Measurements from ENCODE around the gene EHMT2.
"Not testable (repeated sequence)": the region's sequence is repeated elsewhere in the genome, so short reads cannot be mapped to it uniquely, and the experiment has no call there.

The EHMT2 gene

DNA sequence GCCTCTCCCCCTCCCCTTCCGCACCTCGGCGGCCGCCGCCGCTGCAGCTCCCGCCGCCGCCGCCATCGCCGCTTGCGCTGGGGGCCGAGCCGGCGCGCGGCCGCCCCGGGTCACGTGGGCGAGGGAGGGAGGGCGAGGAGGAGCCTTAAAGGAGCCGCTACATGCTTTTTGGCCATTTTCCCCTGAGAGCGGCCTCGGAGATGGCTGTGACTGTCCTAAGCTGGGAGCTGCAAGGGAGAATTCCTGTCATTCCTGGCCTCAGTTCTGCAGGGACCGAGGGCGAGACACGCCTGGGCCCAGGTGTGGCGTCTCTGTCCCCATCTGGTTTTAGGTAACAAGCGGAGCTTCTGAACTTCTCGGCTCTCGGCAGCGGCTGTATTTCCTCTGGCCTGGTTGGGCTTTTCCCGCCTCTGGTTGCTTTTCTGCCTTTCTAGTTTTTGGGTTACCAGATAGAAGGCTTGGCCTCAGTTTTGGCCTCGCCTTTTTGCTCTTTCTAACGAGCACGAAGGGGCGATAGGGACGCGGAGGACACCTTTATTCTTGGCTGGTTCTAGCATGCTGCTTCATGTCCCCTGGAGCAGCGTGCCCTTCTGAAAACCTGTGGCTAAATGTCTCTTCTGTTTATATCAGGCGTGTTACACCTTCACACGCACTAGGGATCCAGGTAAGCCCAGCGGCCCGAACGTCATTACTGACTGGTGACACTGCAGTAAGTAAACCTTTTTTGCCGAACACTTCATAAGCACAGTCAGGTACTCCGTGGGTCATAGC, at the start of gene EHMT2:
Gene EHMT2 (minus strand): TSS at position 87 of the 771 bp plus-strand sequence. CDS start 21 bp downstream, at position 66.
- Mint-ChIP-seq H3K27me3 (no peaks in the 10 kb centered on the region), H3K27ac (peak within 1 kb of the TSS; percentile 93), H3K4me1 (peaks cover 34% of the 10 kb centered on the region), H3K4me3 (peak within 1 kb of the TSS; percentile 94), H3K36me3 (ENCODE audit: low read depth) (peaks cover 6% of the 10 kb centered on the region), H3K9me3 (no peaks in the 10 kb centered on the region)
- DNase-seq (peak; percentile 90), ATAC-seq (peak; percentile 62)

DNA sequence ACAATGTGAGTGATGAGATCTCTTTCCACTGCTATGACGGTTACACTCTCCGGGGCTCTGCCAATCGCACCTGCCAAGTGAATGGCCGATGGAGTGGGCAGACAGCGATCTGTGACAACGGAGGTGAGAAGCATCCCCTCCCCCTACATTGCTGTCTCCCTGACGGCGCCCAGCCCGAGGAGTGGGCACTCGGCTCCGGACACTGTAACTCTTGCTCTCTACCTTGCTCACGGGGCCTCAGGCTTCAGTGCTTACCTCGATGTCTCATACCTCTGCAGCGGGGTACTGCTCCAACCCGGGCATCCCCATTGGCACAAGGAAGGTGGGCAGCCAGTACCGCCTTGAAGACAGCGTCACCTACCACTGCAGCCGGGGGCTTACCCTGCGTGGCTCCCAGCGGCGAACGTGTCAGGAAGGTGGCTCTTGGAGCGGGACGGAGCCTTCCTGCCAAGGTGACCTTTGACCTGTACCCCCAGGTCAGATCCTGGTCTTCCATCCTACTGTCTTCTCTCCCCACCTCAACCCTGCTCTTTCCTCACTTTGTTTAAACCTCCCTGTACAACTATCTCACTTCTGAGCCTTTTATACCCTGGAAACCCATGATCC, 49.7 kb upstream of the EHMT2 start:
- Mint-ChIP-seq H3K36me3 (ENCODE audit: low read depth) (peaks cover 3% of the 10 kb centered on the region), H3K4me1 (peaks cover 7% of the 10 kb centered on the region), H3K4me3 (no peak overlapping the region), H3K9me3 (no peaks in the 10 kb centered on the region), H3K27ac (no peak overlapping the region), H3K27me3 (peaks cover 8% of the 10 kb centered on the region)
- DNase-seq, result no peak
- ATAC-seq, result no peak

DNA sequence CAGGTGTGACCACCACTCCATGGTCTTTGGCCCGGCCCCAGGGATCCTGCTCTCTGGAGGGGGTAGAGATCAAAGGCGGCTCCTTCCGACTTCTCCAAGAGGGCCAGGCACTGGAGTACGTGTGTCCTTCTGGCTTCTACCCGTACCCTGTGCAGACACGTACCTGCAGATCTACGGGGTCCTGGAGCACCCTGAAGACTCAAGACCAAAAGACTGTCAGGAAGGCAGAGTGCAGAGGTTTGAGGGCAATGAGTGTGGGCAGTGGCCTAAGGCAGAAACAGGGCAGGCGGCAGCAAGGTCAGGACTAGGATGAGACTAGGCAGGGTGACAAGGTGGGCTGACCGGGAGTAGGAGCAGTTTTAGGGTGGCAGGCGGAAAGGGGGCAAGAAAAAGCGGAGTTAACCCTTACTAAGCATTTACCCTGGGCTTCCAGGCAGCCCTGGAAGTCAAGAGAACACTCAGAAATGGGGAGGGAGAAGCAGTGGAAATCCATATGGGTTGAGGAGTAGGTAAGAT, 48.9 kb upstream of the EHMT2 start:
- no peaks in the 10 kb centered on the region for H3K9me3 Mint-ChIP-seq
- DNase-seq (no peak), ATAC-seq (no peak)
- no peak overlapping the region for H3K4me3 Mint-ChIP-seq
- H3K36me3 Mint-ChIP-seq (ENCODE audit: low read depth), result peaks cover 3% of the 10 kb centered on the region
- peaks cover 8% of the 10 kb centered on the region for H3K27me3 Mint-ChIP-seq
- H3K27ac Mint-ChIP-seq, result no peak overlapping the region
- H3K4me1 Mint-ChIP-seq, result peaks cover 7% of the 10 kb centered on the region

DNA sequence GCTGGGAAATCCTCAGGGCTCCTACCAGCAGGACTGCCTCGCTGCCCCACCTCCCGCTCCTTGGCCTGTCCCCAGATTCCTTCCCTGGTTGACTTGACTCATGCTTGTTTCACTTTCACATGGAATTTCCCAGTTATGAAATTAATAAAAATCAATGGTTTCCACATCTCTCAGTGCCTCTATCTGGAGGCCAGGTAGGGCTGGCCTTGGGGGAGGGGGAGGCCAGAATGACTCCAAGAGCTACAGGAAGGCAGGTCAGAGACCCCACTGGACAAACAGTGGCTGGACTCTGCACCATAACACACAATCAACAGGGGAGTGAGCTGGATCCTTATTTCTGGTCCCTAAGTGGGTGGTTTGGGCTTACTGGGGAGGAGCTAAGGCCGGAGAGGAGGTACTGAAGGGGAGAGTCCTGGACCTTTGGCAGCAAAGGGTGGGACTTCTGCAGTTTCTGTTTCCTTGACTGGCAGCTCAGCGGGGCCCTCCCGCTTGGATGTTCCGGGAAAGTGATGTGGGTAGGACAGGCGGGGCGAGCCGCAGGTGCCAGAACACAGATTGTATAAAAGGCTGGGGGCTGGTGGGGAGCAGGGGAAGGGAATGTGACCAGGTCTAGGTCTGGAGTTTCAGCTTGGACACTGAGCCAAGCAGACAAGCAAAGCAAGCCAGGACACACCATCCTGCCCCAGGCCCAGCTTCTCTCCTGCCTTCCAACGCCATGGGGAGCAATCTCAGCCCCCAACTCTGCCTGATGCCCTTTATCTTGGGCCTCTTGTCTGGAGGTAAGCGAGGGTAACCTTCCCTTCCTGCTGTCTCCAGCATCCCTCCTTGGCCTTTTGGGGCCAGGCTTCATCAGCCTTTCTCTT, 48.2 kb upstream of the EHMT2 start, which contains the start of gene CFB:
Gene CFB (plus strand): TSS at position 589 of the 863 bp plus-strand sequence. CDS start 127 bp downstream, at position 716.
- no peak for DNase-seq
- H3K36me3 Mint-ChIP-seq (ENCODE audit: low read depth), result no peaks in the 10 kb centered on the region
- peaks cover 11% of the 10 kb centered on the region for H3K27me3 Mint-ChIP-seq
- H3K4me1 Mint-ChIP-seq, result peaks cover 7% of the 10 kb centered on the region
- no peaks in the 10 kb centered on the region for H3K9me3 Mint-ChIP-seq
- H3K27ac Mint-ChIP-seq, result no peak within 1 kb of the TSS
- peak; percentile 25 for ATAC-seq
- no peak within 1 kb of the TSS for H3K4me3 Mint-ChIP-seq

DNA sequence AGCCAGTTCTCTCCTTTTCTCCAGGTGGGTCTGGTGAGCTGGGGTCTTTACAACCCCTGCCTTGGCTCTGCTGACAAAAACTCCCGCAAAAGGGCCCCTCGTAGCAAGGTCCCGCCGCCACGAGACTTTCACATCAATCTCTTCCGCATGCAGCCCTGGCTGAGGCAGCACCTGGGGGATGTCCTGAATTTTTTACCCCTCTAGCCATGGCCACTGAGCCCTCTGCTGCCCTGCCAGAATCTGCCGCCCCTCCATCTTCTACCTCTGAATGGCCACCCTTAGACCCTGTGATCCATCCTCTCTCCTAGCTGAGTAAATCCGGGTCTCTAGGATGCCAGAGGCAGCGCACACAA, 47.6 kb upstream of the EHMT2 start:
- peaks cover 7% of the 10 kb centered on the region for H3K4me1 Mint-ChIP-seq
- DNase-seq, result no peak
- no peaks in the 10 kb centered on the region for H3K9me3 Mint-ChIP-seq
- H3K27me3 Mint-ChIP-seq, result peaks cover 11% of the 10 kb centered on the region
- H3K27ac Mint-ChIP-seq, result no peak overlapping the region
- H3K36me3 Mint-ChIP-seq (ENCODE audit: low read depth), result no peaks in the 10 kb centered on the region
- no peak overlapping the region for H3K4me3 Mint-ChIP-seq
- ATAC-seq, result no peak

DNA sequence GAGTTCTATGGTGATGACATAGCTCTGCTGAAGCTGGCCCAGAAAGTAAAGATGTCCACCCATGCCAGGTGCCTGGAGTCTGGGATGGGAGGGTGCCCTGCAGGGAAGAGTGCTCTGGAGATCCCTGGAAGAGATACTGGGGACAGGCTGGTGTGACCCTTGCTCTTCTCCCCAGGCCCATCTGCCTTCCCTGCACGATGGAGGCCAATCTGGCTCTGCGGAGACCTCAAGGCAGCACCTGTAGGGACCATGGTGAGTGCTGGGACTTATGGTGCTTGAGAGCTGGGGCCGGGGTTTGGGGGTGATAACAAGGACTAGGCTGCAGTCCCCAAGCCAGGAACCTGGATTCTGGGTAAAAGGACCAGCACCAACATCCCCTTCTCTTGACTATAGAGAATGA, 46.2 kb upstream of the EHMT2 start:
- Mint-ChIP-seq H3K27me3 (peaks cover 11% of the 10 kb centered on the region), H3K4me1 (peaks cover 7% of the 10 kb centered on the region), H3K4me3 (no peak overlapping the region), H3K36me3 (ENCODE audit: low read depth) (no peaks in the 10 kb centered on the region), H3K27ac (no peak overlapping the region), H3K9me3 (no peaks in the 10 kb centered on the region)
- DNase-seq, result no peak
- no peak for ATAC-seq

DNA sequence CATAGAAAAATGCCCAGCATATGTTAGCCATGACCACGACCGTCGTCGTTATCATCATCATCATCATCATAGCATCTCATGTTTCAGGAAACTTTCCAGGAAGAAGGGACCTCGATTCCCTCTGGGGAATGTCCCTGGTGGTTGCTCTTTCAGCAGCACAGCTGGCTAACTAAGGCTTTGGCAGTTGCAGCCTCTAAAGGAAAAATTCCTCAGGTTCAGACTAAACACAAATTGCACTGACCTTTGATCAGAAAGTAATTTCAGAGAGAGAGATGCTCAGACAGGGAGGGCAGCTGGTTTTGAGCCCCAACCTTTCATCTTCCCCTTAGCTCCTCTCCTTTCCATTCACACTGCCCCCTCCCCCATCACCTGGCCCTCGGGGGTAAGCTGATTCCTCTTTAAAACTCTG, 42.8 kb upstream of the EHMT2 start:
- Mint-ChIP-seq H3K4me1 (peaks cover under 1% of the 10 kb centered on the region), H3K36me3 (ENCODE audit: low read depth) (no peaks in the 10 kb centered on the region), H3K9me3 (no peaks in the 10 kb centered on the region), H3K27ac (no peak overlapping the region), H3K27me3 (peaks cover 11% of the 10 kb centered on the region), H3K4me3 (no peak overlapping the region)
- ATAC-seq (no peak), DNase-seq (no peak)

DNA sequence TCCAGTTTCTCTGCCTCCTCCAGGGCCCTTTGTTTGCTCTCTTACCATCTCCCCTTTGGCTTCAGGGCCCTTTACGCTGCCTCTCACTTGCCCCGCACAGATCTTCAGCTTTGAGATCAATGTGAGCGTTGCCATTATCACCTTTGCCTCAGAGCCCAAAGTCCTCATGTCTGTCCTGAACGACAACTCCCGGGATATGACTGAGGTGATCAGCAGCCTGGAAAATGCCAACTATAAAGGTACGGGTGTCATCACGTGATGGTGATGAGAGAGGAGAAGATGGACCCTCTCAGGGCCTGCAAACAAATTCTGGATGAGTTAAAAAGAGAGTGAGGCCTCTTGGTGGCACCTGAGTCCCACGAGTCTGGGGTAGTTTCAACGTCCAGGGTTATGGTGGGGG, 38.3 kb upstream of the EHMT2 start:
- H3K27ac Mint-ChIP-seq, result no peak overlapping the region
- no peaks in the 10 kb centered on the region for H3K27me3 Mint-ChIP-seq
- DNase-seq (no peak), ATAC-seq (no peak)
- no peaks in the 10 kb centered on the region for H3K4me1 Mint-ChIP-seq
- no peaks in the 10 kb centered on the region for H3K36me3 Mint-ChIP-seq (ENCODE audit: low read depth)
- no peak overlapping the region for H3K4me3 Mint-ChIP-seq
- H3K9me3 Mint-ChIP-seq, result no peaks in the 10 kb centered on the region

DNA sequence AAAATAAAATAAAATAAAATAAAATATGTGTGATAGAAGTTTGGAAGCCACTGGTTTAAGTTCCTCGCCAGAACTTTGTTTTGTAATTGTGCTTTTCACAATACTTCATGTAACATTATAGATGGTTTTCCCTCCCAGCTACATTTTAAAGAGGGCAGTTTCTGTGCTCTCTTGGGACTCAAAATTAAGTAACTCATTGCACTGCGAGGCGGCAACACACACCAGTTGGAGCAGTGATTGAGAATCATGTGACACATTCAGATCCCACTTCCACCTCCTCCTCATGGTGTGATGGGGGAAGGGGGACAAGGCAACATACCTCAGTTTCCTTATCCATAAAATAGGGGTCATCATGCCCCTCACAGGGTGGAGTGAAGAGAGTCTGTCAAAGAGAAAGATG, 37.5 kb upstream of the EHMT2 start:
- Mint-ChIP-seq H3K4me3 (no peak overlapping the region), H3K27ac (no peak overlapping the region)

DNA sequence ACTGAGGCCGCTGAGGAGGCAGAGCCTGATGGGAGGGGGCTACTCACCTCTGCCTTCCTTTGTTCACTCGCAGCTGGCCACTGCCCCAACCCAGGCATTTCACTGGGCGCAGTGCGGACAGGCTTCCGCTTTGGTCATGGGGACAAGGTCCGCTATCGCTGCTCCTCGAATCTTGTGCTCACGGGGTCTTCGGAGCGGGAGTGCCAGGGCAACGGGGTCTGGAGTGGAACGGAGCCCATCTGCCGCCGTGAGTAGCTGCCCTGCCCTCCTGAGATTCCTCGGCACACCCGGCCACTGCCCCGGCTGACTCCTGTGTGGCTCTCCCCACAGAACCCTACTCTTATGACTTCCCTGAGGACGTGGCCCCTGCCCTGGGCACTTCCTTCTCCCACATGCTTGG, 36.0 kb upstream of the EHMT2 start:
- no peaks in the 10 kb centered on the region for H3K4me1 Mint-ChIP-seq

More for the DNA sequence above, 37.5 kb upstream of the EHMT2 start:
- no peaks in the 10 kb centered on the region for H3K9me3 Mint-ChIP-seq
- no peak for DNase-seq
- ATAC-seq, result no peak
- H3K4me1 Mint-ChIP-seq, result no peaks in the 10 kb centered on the region
- no peaks in the 10 kb centered on the region for H3K36me3 Mint-ChIP-seq (ENCODE audit: low read depth)
- no peaks in the 10 kb centered on the region for H3K27me3 Mint-ChIP-seq

DNA sequence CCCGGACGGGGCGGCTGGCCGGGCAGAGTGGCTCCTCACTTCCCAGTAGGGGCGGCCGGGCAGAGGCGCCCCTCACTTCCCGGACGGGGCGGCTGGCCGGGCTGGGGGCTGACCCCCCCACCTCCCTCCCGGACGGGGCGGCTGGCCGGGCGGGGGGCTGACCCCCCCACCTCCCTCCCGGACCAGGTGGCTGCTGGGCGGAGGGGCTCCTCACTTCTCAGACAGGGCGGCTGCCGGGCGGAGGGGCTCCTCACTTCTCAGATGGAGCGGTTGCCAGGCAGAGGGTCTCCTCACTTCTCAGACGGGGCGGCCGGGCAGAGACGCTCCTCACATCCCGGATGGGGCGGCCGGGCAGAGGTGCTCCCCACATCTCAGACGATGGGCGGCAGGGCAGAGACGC, 34.6 kb upstream of the EHMT2 start:
- not testable (repeated sequence) for H3K27ac Mint-ChIP-seq; H3K36me3 Mint-ChIP-seq (ENCODE audit: low read depth); DNase-seq; H3K4me3 Mint-ChIP-seq; H3K4me1 Mint-ChIP-seq; H3K9me3 Mint-ChIP-seq; H3K27me3 Mint-ChIP-seq; ATAC-seq

More for the DNA sequence above, 36.0 kb upstream of the EHMT2 start:
- Mint-ChIP-seq H3K4me3 (no peak overlapping the region), H3K27ac (no peak overlapping the region), H3K36me3 (ENCODE audit: low read depth) (no peaks in the 10 kb centered on the region), H3K9me3 (no peaks in the 10 kb centered on the region), H3K27me3 (no peaks in the 10 kb centered on the region)
- DNase-seq, result no peak
- ATAC-seq, result no peak

DNA sequence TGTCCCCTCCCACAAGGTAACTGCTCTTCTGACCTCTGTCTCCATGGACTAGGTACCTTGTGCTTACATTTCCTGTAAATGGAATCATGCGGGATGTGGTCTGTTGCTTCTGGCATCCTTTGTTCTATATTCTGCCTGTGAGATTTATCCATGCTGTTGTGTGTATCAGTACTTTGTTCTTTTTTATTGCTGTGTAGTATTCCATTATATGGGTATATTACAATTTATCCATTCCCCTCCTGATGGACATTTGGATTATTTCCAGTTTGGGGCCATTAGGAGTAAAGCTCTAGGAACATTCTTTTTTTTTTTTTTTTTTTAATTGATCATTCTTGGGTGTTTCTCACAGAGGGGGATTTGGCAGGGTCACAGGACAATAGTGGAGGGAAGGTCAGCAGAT, 33.5 kb upstream of the EHMT2 start:
- DNase-seq (no peak), ATAC-seq (no peak)
- Mint-ChIP-seq H3K9me3 (no peaks in the 10 kb centered on the region), H3K27ac (no peak overlapping the region), H3K4me1 (no peaks in the 10 kb centered on the region), H3K36me3 (ENCODE audit: low read depth) (no peaks in the 10 kb centered on the region), H3K27me3 (no peaks in the 10 kb centered on the region), H3K4me3 (no peak overlapping the region)

DNA sequence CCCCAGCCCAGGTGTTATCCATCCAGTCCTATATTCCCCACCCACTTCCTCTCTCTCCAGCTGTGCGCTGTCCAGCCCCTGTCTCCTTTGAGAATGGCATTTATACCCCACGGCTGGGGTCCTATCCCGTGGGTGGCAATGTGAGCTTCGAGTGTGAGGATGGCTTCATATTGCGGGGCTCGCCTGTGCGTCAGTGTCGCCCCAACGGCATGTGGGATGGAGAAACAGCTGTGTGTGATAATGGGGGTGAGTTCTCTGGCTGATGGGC, 31.1 kb upstream of the EHMT2 start:
- Mint-ChIP-seq H3K27me3 (no peaks in the 10 kb centered on the region), H3K36me3 (ENCODE audit: low read depth) (no peaks in the 10 kb centered on the region), H3K9me3 (no peaks in the 10 kb centered on the region), H3K4me1 (no peaks in the 10 kb centered on the region), H3K4me3 (no peak overlapping the region), H3K27ac (no peak overlapping the region)
- DNase-seq (no peak), ATAC-seq (no peak)

DNA sequence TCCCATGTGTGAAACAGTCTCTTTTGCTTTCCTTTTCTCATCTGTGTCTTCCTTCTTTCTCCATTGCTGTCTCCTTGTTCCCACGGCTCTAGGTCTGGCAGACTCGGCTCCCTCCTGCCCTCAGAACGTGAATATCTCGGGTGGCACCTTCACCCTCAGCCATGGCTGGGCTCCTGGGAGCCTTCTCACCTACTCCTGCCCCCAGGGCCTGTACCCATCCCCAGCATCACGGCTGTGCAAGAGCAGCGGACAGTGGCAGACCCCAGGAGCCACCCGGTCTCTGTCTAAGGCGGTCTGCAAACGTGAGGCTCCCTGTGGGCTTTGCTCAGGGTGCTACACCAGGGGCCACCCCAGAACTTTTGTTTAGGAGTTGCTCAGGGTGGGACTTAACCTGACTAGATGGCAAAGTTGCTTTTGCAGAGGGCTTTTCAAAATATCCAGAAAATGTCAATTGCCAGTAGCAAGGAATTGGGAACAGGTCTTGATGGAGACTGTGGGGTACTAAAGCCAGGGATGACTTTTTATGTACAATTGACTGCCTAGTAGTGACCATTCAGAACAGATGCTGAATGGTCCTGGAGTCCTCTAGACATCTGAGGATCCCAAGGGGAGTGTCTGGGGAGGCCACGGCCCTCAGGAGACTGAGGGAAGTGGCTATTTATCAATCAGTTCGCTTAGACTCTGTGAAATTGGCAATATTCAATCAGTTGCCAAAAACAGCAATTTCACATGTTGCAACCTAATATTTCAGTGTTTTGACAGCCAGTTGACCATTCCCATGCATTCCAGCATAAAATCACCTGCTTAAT, 30.6 kb upstream of the EHMT2 start:
- no peak overlapping the region for H3K4me3 Mint-ChIP-seq
- H3K36me3 Mint-ChIP-seq (ENCODE audit: low read depth), result no peaks in the 10 kb centered on the region
- ATAC-seq (no peak), DNase-seq (no peak)
- no peak overlapping the region for H3K27ac Mint-ChIP-seq
- H3K27me3 Mint-ChIP-seq, result no peaks in the 10 kb centered on the region
- no peaks in the 10 kb centered on the region for H3K4me1 Mint-ChIP-seq
- H3K9me3 Mint-ChIP-seq, result no peaks in the 10 kb centered on the region
